GM18508 (cell line): ENCODE data around the gene CYB5R3.
"Not testable (repeated sequence)": the region's sequence is repeated elsewhere in the genome, so short reads cannot be mapped to it uniquely, and the experiment has no call there.

Source experiments
- ATAC-seq: cut with Tn5 transposase; IDR thresholded peaks from one replicate; pipeline ENCODE4 v1.9.1; 2021; ENCODE audit warnings: moderate number of reproducible peaks; ENCODE audit not compliant: insufficient read depth, unreplicated experiment

The CYB5R3 gene

DNA sequence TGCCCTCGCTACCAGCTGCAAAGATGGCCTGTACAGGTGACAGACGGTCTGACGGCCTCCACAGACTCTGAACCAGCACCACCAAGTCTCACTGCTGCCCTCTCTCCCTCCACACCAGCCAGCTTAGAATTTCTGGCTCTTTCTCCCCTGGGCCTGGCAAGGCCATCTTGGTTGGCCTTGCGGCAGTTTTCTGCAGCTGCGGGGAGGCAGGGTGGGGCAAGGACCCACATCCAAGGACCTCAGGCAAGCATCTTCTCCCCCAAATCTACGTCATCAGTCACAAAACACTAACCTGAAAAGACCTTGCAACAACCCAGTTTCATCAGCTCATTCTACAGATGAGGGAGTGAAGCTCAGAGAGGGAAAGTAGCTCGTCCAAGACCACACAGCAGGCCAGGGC, 22.8 kb downstream of the CYB5R3 start:
- no peak for ATAC-seq

DNA sequence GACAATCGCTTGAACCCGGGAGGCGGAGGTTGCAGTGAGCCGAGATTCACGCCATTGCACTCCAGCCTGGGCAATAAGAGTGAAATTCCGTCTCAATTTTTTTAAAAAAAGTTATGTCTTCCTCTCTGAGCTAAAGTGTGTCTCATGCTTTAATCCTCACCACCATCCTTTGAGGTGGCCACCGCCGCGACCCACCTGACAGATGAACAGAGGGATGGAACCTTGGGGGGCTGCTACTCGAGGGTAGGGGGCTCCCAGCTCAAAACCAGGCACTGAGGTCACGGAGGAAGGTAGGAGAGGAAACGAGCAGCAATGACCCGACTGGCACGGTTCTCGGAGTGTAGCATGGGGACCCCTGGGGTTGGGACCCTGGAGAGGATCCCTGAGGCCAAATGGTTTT, 23.8 kb downstream of the CYB5R3 start:
- ATAC-seq, result no peak

DNA sequence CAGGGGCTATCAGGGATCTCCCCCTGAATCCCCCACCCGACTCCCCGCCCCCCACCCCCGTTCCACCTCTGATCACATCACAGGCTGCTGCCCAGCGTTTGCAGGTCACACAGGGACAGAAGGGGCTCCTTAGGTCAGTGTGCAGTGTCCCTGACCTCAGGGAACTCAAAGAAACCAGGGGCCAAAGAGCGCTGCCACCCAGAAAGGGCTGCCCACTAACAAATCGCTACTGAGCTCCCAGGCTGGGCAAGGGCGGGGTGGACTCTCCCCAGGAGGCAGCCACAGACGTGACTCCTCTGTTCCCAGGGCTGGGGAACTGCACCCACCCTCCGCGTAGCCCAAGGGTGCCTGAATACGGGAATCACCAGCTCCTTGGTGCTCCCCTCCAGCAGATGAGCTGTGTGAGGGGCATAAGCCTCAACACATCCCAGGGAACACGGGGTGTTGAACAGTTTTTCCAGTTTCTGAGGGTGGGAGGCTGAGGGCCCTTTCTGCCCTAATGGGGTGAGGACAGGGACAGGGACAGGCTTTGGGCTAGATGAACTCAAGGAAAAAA, 24.6 kb downstream of the CYB5R3 start:
- no peak for ATAC-seq

DNA sequence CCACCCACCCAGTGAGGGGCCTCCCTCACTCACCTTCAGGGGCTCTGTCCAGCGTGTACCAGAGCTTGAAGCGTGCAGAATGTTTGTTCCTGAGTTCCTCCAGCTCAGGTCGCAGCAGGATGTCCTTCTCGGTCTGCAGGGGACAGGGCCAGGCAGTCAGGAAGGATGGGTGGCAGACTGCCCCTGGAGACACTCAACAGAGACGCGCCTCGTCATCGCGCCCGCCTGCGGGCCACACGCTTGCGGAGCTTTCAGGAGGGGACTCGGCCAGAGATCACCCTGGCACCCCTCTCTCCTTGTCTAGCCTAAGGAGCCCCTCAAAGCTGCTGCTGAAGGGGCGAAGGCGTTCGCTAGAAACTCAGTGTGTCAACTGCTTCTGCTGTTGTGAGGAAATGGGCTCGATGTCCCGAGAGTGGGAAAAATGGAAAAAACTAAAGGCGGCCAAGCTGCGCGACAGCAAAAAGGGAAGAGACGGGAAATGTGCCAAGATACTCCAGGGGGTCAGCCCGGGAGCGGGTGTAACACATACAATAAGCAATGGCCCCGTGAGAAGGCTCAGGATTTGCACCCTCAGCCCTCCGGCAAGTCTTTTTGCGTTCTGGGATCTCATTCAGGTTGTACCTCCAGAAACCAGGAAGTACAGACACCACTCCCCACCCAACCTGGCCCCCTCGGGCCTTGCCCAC, 25.3 kb downstream of the CYB5R3 start:
- ATAC-seq, result no peak

DNA sequence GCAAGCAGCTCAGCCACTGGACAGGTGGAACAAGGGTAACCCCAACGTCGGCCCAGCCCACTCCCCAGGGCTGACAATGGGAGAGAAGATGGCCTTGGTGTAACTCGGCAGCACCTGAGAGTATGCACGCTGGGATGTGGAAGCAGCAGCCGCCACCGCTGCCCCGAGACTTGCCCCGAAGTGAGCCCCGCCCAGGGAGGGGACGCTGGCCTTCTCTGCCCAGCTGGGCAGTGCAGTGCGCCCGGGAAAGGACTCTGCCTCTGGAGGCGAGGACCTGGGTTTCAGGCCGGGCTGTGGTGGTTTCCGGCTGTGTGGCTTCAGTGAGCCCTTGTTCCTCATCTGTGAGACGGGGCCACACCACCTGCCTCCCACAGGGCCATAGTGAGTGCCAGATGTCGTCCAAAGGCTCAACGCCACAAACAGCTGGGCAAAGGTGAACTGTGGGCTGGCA, 25.9 kb downstream of the CYB5R3 start:
- ATAC-seq, result no peak

DNA sequence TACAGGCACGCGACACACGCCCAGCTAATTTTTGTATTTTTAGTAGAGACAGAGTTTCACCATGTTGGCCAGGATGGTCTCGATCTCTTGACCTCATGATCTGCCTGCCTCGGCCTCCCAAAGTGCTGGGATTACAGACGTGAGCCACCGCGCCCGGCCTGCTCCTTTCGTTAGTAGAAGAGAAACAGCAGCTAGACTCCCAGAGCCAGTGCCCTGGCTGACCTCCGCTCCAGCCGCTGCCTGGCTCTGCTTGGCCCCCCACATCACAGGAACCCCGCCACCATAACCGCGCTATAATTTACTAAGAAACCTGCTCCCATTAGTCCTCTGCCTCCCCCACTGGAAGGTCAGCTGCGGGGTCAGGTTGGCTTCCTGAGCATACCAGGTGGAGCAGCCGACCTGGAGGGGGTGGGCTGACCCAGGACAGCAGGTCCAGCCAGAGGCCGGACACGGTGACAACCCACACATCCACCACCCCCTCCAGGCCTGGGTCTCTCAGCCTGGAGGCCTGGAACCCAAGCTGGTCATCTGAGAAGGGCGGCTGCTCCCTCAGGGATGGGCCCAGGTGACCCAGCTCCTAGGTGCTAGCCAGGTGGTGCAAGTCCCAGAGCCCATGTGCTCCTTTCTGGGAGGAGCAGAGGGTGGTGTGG, 27.0 kb downstream of the CYB5R3 start:
- no peak for ATAC-seq

DNA sequence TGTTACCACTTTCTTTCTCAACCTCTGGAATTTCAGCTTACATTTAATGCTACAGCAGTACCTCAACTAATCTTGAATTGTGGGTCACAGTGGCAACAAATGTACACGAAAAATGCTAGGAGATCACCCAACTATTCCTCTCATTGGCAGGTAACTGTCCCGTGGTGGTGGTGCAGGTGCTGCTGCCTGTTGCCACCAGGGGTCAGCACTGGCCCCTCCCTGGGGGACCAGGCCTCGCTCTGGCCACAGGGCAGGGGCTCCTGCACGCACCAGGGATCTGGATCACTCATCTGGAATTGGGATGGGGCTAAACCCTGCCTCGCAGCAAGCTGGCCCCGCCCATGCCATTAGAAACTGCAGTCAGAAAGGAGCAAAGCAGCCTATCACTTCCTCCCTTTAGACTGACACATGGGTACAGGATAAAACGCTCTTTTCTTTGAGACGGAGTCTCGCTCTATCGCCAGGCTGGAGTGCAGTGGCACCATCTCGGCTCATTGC, 27.6 kb downstream of the CYB5R3 start:
- ATAC-seq, result no peak

DNA sequence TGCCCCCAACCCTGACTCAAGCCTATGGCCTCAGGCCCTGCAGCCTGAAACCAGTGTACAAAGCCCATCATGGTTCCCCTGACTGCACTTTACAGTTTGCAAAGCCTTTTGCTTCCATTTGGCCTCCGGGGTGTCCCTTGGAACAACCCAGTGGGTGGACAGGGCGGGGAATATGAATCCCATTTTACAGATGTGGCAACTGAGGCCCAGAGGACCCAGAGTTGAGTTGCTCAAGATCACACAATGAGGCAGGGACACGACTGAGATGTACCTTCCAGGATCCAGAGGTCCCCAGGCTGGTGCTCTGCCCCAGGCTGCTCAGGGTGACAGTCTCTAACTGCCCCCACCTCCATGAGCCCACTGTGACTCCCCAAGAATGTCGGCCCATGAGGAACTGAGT, 29.1 kb downstream of the CYB5R3 start:
- no peak for ATAC-seq

DNA sequence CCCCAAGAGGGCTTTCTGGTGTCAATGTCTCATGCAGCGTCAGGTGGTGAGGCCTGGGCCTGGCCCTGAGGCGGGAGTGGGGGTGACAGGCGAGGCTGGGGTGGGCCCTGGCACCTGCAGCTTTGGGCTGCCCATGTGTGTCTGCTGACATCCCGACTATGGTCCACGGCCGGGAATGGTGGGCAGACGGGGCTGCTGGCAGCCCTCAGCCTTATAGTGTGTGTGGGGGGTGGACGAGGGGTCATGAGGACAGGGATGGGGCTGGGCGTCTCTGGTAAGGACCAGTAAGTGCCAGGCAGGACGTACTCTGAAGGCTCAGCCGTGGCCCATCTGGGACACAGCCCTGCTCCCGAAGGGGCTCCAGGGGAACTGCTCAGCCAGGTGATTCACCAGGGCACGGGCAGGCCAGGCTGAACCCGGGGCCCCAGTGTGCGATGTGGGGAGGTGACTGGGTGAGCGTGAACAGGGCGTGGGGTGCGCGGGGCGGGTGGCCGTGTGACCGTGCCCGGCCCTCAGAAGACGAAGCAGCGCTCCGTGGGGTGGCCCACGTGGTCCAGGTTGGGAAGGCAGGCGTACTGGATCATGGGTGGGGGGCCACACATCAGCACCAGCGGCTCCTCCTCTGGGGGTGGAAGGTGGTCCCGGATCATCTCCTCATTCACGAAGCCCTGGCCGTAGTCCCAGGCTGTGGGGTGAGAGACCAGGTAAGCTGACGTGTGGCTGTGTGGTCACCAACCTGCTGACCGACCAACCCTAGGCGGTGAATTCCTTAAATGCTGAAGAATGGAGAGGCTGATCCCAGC, 29.7 kb downstream of the CYB5R3 start:
- ATAC-seq, result no peak

DNA sequence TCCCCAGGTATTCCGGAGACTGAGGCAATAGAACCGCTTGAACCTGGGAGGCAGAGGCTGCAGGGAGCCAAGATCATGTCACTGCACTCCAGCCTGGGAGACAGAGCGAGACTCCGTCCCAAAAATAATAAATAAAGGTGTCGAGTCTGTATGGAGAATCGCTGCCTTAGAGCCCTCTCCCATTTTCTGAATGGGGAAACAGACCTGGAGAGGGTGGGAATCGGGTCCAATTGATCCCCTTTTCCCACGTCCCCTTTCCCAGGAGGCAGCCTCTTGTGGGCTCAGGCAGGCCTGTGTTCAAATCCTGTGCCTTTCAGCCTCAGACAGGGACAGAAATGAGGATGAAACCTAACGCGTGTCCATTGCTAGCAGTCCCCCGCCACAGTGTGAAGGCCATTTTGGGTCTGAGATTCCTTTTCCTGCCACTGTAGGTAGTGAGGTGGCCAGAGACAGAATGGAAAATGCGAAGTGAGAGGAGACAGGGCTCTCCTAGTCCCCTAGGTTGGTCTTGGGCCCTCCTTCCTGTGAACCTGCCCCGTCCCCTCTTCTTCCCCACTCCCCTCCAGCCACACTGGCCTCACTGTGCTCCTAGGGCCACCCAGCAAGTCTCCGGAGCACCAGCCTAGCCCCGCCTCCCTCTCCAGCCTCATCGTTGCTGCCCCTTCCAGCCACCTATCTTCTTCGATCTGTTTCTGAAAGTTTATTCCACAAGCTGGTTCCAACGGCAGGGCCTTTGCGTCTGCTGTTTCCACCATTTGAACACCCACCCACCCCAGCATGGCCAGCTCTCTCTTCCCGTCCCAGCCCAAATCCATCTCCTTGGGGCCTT, 31.8 kb downstream of the CYB5R3 start:
- ATAC-seq, result no peak

DNA sequence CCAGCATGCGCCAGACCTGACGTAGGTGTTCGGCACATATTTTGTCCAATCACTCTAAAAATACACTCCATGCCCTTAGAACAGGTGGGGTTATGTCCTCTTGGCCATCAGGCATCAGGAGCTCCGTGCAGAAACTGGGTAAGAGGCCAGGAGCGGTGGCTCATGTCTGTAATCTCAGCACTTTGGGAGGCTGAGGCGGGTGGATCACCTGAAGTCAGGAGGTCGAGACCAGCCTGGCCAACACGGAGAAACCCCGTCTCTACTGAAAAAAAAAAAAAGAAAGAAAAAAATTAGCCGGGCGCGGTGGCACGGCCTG, 33.4 kb downstream of the CYB5R3 start:
- not testable (repeated sequence) for ATAC-seq

DNA sequence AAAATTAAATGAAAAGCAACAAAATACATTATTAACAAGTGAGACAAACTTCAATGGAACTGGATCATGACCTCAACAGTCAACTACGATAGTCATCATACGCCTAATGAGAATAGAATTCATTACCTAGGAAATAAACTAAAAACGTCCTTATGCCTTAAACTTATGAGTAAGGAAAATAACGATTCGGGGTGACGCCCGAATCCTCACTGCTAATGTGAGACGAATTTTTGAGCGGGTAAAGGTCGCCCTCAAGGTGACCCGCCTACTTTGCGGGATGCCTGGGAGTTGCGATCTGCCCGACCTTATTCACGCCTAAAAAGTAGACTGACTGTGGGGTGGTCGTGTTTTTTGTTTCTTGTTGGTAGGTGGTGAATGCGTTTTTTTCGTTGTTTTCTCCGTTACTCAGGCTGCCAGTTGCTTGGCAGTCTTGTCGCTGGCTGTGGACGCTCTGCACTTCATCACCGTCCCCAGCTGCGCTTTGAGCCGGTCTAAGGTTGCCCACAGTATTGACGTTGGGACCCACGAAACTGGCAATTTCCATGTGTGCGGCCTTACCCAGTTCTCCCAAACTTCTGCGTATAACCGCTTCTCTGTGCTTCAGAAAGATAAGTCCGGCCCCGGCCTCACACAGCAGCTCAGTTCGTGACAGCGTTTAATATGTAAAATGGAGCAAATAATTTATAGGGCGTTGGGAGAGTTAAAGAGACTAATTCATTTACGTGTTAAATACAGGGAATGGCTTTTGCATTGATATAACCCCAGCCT, 33.9 kb downstream of the CYB5R3 start:
- peak; percentile 43 for ATAC-seq

DNA sequence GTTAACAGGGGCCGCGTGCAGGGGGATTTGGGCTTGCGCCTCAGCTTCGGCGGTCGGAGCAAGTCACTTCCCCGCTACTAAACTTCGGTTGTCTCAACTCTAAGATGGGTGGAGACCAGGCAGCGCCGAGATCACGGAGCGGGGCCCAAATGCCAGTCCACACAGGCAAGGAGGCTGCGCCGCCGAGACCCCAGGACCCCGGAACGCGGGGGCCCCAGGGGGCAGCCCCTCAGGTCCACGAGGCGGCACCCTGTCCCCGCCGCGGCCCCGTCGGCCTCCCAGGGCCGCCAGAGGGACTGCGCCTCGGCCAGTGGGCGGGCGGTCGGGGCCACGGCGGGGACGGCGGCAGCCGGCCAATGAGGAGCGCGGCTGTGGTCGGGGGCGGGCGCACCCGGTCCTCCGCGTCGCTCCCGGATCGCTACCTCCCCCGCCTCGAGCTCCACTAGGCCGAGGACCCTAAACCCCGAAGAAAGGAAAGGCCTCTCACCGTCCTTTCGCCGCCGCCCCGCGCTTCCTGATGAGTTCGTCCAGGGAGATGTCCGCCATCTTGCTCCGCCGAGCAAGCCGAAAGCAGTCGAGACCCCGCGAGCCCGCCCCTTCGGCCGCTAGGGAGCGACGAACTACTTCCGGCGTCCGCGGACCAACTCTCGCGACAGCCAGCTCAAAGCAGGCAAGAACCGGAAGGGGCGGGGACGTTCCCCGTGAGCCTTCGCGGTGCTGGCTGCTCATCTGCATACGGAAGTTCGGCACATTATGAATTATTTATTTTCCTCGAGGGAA, 34.7 kb downstream of the CYB5R3 start, which contains the start of gene POLDIP3:
TSS of gene POLDIP3 (minus strand) at position 572 of the 780 bp plus-strand sequence. CDS start at position 546, 26 bp downstream.
- ATAC-seq, result peak; percentile 38

DNA sequence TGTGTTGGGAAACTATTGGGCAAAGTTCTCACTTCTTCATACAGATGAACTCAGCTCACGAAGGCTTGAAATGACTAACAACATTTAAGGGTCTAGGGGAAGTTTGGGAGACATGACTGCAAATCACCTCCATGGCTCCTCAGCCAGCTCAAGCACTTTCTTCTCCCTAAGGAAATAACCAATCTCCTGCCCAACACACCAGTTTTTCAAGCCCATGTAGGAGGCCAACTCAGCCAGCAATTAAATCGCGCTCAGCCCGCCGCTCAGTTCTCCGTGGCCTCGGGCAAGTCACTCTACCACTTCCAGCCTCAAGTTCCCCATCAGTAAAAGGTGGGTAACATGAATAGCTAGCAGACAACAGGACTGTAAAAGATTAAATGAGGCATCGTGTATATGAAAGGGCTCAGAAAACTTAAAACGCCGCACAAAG, 35.3 kb downstream of the CYB5R3 start:
- no peak for ATAC-seq

DNA sequence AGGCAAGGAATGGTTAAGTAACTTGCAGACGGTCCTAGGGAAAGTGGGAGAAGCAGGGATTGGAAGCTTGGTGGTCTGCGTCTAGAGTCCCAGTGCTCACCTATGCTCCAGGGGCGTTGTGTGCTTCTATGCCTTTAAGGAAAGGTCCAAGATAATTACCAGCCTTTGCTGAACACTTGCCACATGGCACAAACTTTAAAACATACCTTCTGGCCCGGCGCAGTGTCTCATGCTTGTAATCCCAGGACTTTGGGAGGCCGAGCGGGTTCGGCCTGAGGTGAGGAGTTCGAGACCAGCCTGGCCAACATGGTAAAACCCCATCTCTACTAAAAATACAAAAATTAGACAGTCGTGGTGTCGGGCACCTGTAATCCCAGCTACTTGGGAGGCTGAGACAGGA, 36.9 kb downstream of the CYB5R3 start:
- ATAC-seq, result no peak

DNA sequence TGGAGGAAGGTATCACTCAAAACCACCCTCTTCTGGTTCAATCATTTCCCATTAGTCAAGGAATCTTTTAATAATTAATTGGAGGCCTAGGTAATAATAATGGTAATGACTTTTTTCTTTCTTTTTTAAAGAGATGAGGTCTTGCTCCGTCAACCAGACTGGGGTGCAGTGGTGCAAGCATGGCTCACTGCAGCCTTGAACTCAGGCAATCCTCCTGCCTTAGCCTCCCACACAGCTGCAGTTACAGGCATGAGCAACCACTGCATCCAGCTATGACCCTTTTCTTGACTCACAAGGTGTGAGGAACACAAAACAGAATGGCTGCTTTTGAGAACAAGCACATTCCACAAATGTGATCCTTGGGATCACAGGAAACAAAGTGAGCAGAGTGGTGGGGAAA, 38.1 kb downstream of the CYB5R3 start:
- ATAC-seq, result no peak

DNA sequence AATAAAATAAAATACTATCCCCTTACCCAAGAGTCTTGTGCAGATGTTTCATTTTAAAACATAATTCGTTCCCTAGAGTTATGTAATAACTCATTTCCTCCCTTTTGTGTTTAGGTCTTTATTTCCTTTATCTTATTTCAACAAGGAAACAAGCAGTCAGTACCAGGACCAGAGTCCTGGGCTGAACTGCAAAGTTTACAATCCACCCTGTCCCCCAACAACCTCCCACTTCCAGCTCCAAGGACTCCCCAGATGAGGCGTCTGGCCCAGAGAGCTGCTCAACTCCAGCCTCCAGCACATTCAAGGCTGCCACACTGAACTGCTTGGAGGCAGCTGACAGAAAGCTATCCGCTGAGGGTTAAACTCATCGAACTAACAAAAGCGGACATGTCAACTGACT, 39.0 kb downstream of the CYB5R3 start:
- no peak for ATAC-seq

DNA sequence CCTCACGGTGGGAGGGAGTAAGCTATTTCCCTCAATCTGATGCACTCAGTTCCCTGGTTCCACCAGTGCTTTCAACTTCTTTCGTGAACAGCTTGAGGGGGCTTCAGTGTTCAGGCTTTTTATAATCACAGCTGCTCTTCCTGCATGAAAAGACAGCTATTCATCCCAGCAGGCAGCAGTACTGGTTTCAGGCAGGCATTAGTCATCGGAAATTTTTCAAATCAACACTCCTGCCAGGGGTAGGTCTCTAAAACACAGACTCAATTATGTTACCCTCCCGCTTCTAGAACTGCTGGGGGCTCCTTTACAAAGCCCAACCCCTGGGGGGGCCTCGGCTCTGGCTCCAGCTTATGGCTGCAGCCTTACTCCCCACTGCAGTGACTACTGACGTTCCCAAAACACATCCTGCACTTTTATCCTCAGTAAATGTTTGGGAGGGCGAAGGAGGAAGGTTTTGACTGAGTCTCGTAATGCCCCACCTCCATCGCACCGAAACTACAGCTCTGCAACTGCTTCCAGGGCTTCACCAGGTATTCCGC, 40.3 kb downstream of the CYB5R3 start:
- no peak for ATAC-seq
